Colonic mucosa (tissue), 4 donors: ENCODE data around the gene GPR155. TPM values are rescaled to one million over a fixed set of nuclear protein-coding genes. Genes with fewer than 3 reads are reported as not detected.

Source experiments
- DNase-seq: peaks from one replicate; pipeline ENCODE4 v3.0.0-alpha.2; 2020
- H3K27ac ChIP-seq: fragments of 200-600 bp; one replicate; pipeline ENCODE4 v1.8.0; 2021
- H3K27me3 ChIP-seq: fragments of 200-600 bp; one replicate; pipeline ENCODE4 v1.8.0; 2021
- H3K36me3 ChIP-seq: fragments of 200-600 bp; one replicate; pipeline ENCODE4 v1.8.0; 2021
- H3K4me1 ChIP-seq: fragments of 200-600 bp; one replicate; pipeline ENCODE4 v1.8.0; 2021; ENCODE audit warnings: mild to moderate bottlenecking
- H3K4me3 ChIP-seq: fragments of 200-600 bp; one replicate; pipeline ENCODE4 v1.8.0; 2021
- H3K9ac ChIP-seq, 2 donors: one replicate each; pipeline ENCODE4 v1.7.0; 2013; ENCODE audit warnings: control low read depth in 2 of 2, low read depth in 2 of 2, low read length in 2 of 2
- H3K9me3 ChIP-seq: fragments of 200-600 bp; one replicate; pipeline ENCODE4 v1.8.0; 2021
- CTCF ChIP-seq: fragments of 200-600 bp; IDR thresholded peaks from one replicate; pipeline ENCODE4 v1.8.0; 2022; ENCODE audit warnings: antibody characterized with exemption, mild to moderate bottlenecking
- intact Hi-C: fragments of 100-400 bp; cut with DNase I; formaldehyde crosslinking; loops from one replicate; pipeline ENCODE4 v1.14.1; 2022
- total RNA-seq, 2 donors: library from RNA; stranded (reverse); fragmentation: NEBNext Ultra II Directional in 1 of 2; extraction: Animal tissue kit (Norgen Biotek cat#: 25700) in 1 of 2; gene quantifications; one replicate each; pipeline ENCODE4 v1.2.1, GENCODE V29; 2021
- donor health status: healthy.
- donor health status: DM: no; HTN: no; CAD: no.
- donor health status: DM: no; HTN: no; CAD: no.

The GPR155 gene
- total RNA-seq, 2 donors from 2014 or later = 1.3 to 4.0 TPM

- Histone ChIP-seq H3K27ac (no peak overlapping the region), H3K9ac (no peak overlapping the region), H3K36me3 (no peaks in the 10 kb centered on the region), H3K4me1 (no peaks in the 10 kb centered on the region), H3K27me3 (no peaks in the 10 kb centered on the region), H3K9me3 (no peaks in the 10 kb centered on the region), H3K4me3 (no peak overlapping the region)
- DNase-seq = no peak
- TF ChIP-seq CTCF = no peak
- intact Hi-C loops = no loop called here
Observed at GRCh38 chr2:174445248-174445647, 41.6 kb downstream of the GPR155 start.

- Histone ChIP-seq H3K9me3 (no peaks in the 10 kb centered on the region), H3K4me3 (no peak overlapping the region), H3K27me3 (no peaks in the 10 kb centered on the region), H3K36me3 (no peaks in the 10 kb centered on the region), H3K4me1 (no peaks in the 10 kb centered on the region), H3K27ac (no peak overlapping the region), H3K9ac (no peak overlapping the region)
- intact Hi-C loops = no loop called here
- no peak for TF ChIP-seq CTCF
- DNase-seq = no peak
Observed at GRCh38 chr2:174444761-174445160, 42.1 kb downstream of the GPR155 start.

DNA sequence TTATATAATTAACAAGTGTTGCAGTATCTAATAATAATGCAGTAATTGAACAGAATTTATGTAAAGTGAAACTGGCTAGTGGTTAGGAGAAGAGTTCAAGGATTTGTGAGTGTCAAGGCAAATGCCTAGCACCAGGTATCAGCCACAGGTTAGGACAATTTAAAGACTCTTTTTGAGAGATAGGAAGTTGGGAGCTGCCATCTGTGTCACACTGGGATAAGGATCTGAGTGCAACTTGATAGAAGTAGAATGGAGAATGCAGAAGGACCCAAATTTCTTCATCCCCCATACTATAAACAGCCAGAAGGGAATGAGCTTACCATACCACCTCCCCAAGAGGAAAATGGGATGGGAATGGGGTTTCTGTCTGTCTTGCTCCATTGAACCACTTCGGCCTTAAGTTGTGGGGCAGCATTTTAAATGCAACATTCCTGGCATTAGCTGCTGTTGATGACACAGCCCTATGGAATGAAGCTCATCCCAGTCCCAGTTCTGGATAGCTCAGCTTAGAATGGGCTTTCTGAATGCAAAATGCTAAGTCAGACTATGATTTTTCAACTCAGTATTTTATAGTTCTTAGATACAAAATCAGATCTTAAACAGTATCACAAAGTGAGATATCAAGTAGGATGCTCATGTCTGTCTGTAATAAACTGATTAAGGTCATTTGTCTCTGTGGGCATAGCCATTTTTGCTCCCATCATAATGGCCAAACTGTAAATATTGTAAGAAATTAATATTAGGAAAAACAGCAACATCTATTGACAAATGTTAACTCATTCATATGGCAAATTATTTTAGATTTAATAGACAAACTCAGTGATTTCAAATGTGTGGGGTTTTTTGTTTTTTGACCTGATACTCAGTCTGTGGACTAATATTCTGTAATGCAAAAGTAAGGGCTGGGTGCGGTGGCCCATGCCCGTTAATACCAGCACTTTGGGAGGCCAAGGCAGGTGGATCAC, 44.0 kb downstream of the GPR155 start:
- Histone ChIP-seq H3K9ac (no peak overlapping the region), H3K4me3 (no peak overlapping the region), H3K36me3 (no peaks in the 10 kb centered on the region), H3K27me3 (no peaks in the 10 kb centered on the region), H3K27ac (no peak overlapping the region), H3K4me1 (no peaks in the 10 kb centered on the region), H3K9me3 (no peaks in the 10 kb centered on the region)
- no peak for DNase-seq
- TF ChIP-seq CTCF = no peak
- intact Hi-C loops = no loop called here

DNA sequence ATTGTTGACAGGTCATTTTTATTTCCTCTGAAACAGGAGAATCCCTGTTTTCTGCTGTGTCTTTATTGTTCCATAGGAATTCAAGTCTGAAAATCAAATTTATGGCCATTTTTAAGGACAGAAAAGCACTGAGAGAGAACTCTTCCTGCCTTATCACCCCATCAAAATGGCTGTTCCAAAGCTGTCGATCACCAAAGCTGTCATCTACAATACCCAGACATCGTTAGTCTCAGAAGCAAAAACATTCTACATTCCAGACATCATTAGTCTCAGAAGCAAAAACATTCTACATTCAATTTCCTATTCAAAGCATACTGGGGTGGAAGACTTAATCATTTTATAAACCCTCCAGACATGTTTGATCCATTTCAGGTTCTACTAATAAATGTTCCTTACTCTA, 46.9 kb downstream of the GPR155 start:
- no peak for DNase-seq
- Histone ChIP-seq H3K27ac (no peak overlapping the region), H3K4me1 (no peaks in the 10 kb centered on the region), H3K9me3 (no peaks in the 10 kb centered on the region), H3K27me3 (no peaks in the 10 kb centered on the region), H3K36me3 (no peaks in the 10 kb centered on the region), H3K9ac (no peak overlapping the region), H3K4me3 (no peak overlapping the region)
- intact Hi-C loops = no loop called here
- TF ChIP-seq CTCF = no peak

- Histone ChIP-seq H3K36me3 (no peaks in the 10 kb centered on the region), H3K4me3 (no peak overlapping the region), H3K9me3 (no peaks in the 10 kb centered on the region), H3K4me1 (no peaks in the 10 kb centered on the region), H3K27ac (no peak overlapping the region), H3K27me3 (no peaks in the 10 kb centered on the region), H3K9ac (no peak overlapping the region)
- TF ChIP-seq CTCF = no peak
- DNase-seq = no peak
- intact Hi-C loops = no loop called here
Observed at GRCh38 chr2:174439323-174439722, 47.5 kb downstream of the GPR155 start.
